Neural cell (in vitro differentiated cells): ENCODE results near the gene GPR17. TPM values are rescaled to one million over a fixed set of nuclear protein-coding genes. Genes with fewer than 3 reads are reported as not detected.

Experiments used
- H2AFZ ChIP-seq: fragments of 200-600, 300-800 bp; sonication (generic), shearing (Covaris generic); 2 replicates; pipeline ENCODE4 v1.6.0; 2014; ENCODE audit warnings: low read depth, mild to moderate bottlenecking, antibody characterized with exemption, low read length, moderate library complexity
- H3F3A ChIP-seq: fragments of 200-600 bp; shearing (Covaris generic); 2 replicates; pipeline ENCODE4 v1.6.1; 2016; ENCODE audit warnings: mild to moderate bottlenecking, moderate library complexity, mixed read lengths, antibody characterized with exemption, low read length; ENCODE audit not compliant: insufficient read depth, poor library complexity, severe bottlenecking
- H3K27ac ChIP-seq: fragments of 200-600, 300-800 bp; sonication (generic), shearing (Covaris generic); 2 replicates; pipeline ENCODE4 v1.5.1; 2014; ENCODE audit warnings: mild to moderate bottlenecking, low read length, moderate library complexity
- H3K27me3 ChIP-seq: fragments of 300-800, 200-600 bp; sonication (generic), shearing (Covaris generic); 2 replicates; pipeline ENCODE4 v1.6.0; 2014; ENCODE audit warnings: mild to moderate bottlenecking, low read depth, low read length, moderate library complexity; ENCODE audit not compliant: insufficient read depth
- H3K36me3 ChIP-seq: fragments of 300-800, 200-600 bp; sonication (generic), shearing (Covaris generic); 2 replicates; pipeline ENCODE4 v1.5.1; 2014; ENCODE audit warnings: mild to moderate bottlenecking, antibody characterized with exemption, low read length, moderate library complexity; ENCODE audit not compliant: insufficient read depth
- H3K4me2 ChIP-seq: fragments of 300-800, 200-600 bp; sonication (generic), shearing (Covaris generic); 2 replicates; pipeline ENCODE4 v1.6.0; 2014; ENCODE audit warnings: mild to moderate bottlenecking, low read length
- H3K4me3 ChIP-seq: fragments of 300-800, 200-600 bp; sonication (generic), shearing (Covaris generic); 2 replicates; pipeline ENCODE4 v1.5.1; 2014; ENCODE audit warnings: mild to moderate bottlenecking, low read length, moderate library complexity
- H3K79me2 ChIP-seq: fragments of 200-600 bp; shearing (Covaris generic); replicated peaks from 2 replicates; pipeline ENCODE4 v1.6.0; 2014; ENCODE audit warnings: mild to moderate bottlenecking, low read length, moderate library complexity; ENCODE audit not compliant: insufficient read depth
- H3K9ac ChIP-seq: fragments of 300-800, 200-600 bp; sonication (generic), shearing (Covaris generic); 2 replicates; pipeline ENCODE4 v1.6.1; 2016; ENCODE audit warnings: mild to moderate bottlenecking, low read length, mixed read lengths
- H3K9me2 ChIP-seq: fragments of 200-600 bp; shearing (Covaris generic); 2 replicates; pipeline ENCODE4 v1.6.1; 2016; ENCODE audit warnings: mild to moderate bottlenecking, low read length, mixed read lengths; ENCODE audit not compliant: insufficient read depth
- H3K9me3 ChIP-seq: fragments of 200-600, 300-800 bp; sonication (generic), shearing (Covaris generic); 2 replicates; pipeline ENCODE4 v1.6.1; 2016; ENCODE audit warnings: mild to moderate bottlenecking, mixed run types, low read length, moderate library complexity, mixed read lengths
- H4K20me1 ChIP-seq: fragments of 200-600 bp; shearing (Covaris generic); 2 replicates; pipeline ENCODE4 v1.6.1; 2016; ENCODE audit warnings: mild to moderate bottlenecking, mixed run types; ENCODE audit not compliant: insufficient read depth
- CTCF ChIP-seq: fragments of 450-650 bp; IDR thresholded peaks from 2 replicates; pipeline ENCODE4 v1.5.1; 2014; ENCODE audit warnings: antibody characterized with exemption, mild to moderate bottlenecking, moderate library complexity; ENCODE audit not compliant: poor library complexity, severe bottlenecking
- EP300 ChIP-seq: fragments of 450-650 bp; conservative IDR thresholded peaks from 2 replicates; pipeline ENCODE4 v1.6.1; 2014; ENCODE audit warnings: antibody characterized with exemption, mild to moderate bottlenecking, moderate library complexity; ENCODE audit not compliant: poor library complexity, severe bottlenecking
- EZH2 ChIP-seq: fragments of 200-600, 300-800 bp; shearing (Covaris generic), sonication (generic); IDR thresholded peaks from 2 replicates; pipeline ENCODE4 v1.6.1; 2014; ENCODE audit warnings: antibody characterized with exemption, low read length, borderline replicate concordance, mild to moderate bottlenecking; ENCODE audit not compliant: insufficient read depth, poor library complexity, severe bottlenecking
- MXI1 ChIP-seq: fragments of 450-650 bp; conservative IDR thresholded peaks from 2 replicates; pipeline ENCODE4 v1.6.1; 2014; ENCODE audit warnings: antibody characterized with exemption, mild to moderate bottlenecking; ENCODE audit not compliant: poor library complexity, severe bottlenecking
- POLR2AphosphoS5 ChIP-seq: IDR thresholded peaks from 2 replicates; pipeline ENCODE4 v1.6.1; 2012
- RAD21 ChIP-seq: fragments of 450-650 bp; conservative IDR thresholded peaks from 2 replicates; pipeline ENCODE4 v1.6.1; 2014; ENCODE audit warnings: antibody characterized with exemption, mild to moderate bottlenecking, moderate library complexity
- REST ChIP-seq: IDR thresholded peaks from 2 replicates; pipeline ENCODE4 v1.6.1; 2012; ENCODE audit warnings: borderline replicate concordance
- SMC3 ChIP-seq: fragments of 450-650 bp; conservative IDR thresholded peaks from 2 replicates; pipeline ENCODE4 v1.6.1; 2014; ENCODE audit warnings: antibody characterized with exemption, mild to moderate bottlenecking, moderate library complexity; ENCODE audit not compliant: poor library complexity
- TAF1 ChIP-seq: IDR thresholded peaks from 2 replicates; pipeline ENCODE4 v1.6.1; 2012; ENCODE audit warnings: low read depth
- polyA plus RNA-seq: library from polyadenylated mRNA; depleted of rRNA; stranded (reverse); fragments of >200 nt; gene quantifications from 2 replicates; pipeline ENCODE4 v1.2.3, GENCODE V29; 2014

GPR17 gene
- polyA plus RNA-seq, 1 donor from 2014 or later, result not detected

GRCh38 chr2:127609818-127610217 lies 36.1 kb upstream of the GPR17 start:
- no peaks in the 10 kb centered on the region for H3K79me2 ChIP-seq

GRCh38 chr2:127610561-127610960 lies 35.4 kb upstream of the GPR17 start:
- no peak for TF ChIP-seq REST
- no peak for TF ChIP-seq SMC3
- TF ChIP-seq CTCF, result no peak
- no peak for TF ChIP-seq EP300
- TF ChIP-seq POLR2AphosphoS5, result no peak
- no peak for TF ChIP-seq RAD21
- TF ChIP-seq TAF1, result no peak
- no peak for TF ChIP-seq MXI1
- TF ChIP-seq EZH2, result no peak
- Histone ChIP-seq H3K27ac (no peak overlapping the region), H3K9me3 (no peaks in the 10 kb centered on the region), H3K4me2 (no peak overlapping the region), H3K9ac (no peak overlapping the region), H3K4me3 (no peak overlapping the region), H3K27me3 (no peaks in the 10 kb centered on the region), H3F3A (no peaks in the 10 kb centered on the region), H3K9me2 (no peaks in the 10 kb centered on the region), H2AFZ (no peak overlapping the region), H3K79me2 (no peaks in the 10 kb centered on the region), H3K36me3 (no peaks in the 10 kb centered on the region), H4K20me1 (no peaks in the 10 kb centered on the region)

More at GRCh38 chr2:127609818-127610217, 36.1 kb upstream of the GPR17 start:
- Histone ChIP-seq H3K27ac (no peak overlapping the region), H3F3A (no peaks in the 10 kb centered on the region), H3K9ac (no peak overlapping the region), H3K9me3 (no peaks in the 10 kb centered on the region), H3K4me2 (no peak overlapping the region), H3K36me3 (no peaks in the 10 kb centered on the region), H3K27me3 (no peaks in the 10 kb centered on the region), H2AFZ (no peak overlapping the region), H3K9me2 (no peaks in the 10 kb centered on the region), H4K20me1 (no peaks in the 10 kb centered on the region), H3K4me3 (no peak overlapping the region)
- no peak for TF ChIP-seq MXI1
- TF ChIP-seq EP300, result no peak
- TF ChIP-seq RAD21, result no peak
- no peak for TF ChIP-seq EZH2
